HPDE6-E6E7 (cell line): Measurements from ENCODE around the gene DNAJC27.
A peak's percentile ranks its signal among the peaks of the same experiment; 100 is the strongest.

Experiments used
- DNase-seq: peaks from one replicate; pipeline ENCODE4 v3.0.0; 2011; ENCODE audit warnings: missing footprints; ENCODE audit errors: extremely low spot score

DNAJC27 gene

DNA sequence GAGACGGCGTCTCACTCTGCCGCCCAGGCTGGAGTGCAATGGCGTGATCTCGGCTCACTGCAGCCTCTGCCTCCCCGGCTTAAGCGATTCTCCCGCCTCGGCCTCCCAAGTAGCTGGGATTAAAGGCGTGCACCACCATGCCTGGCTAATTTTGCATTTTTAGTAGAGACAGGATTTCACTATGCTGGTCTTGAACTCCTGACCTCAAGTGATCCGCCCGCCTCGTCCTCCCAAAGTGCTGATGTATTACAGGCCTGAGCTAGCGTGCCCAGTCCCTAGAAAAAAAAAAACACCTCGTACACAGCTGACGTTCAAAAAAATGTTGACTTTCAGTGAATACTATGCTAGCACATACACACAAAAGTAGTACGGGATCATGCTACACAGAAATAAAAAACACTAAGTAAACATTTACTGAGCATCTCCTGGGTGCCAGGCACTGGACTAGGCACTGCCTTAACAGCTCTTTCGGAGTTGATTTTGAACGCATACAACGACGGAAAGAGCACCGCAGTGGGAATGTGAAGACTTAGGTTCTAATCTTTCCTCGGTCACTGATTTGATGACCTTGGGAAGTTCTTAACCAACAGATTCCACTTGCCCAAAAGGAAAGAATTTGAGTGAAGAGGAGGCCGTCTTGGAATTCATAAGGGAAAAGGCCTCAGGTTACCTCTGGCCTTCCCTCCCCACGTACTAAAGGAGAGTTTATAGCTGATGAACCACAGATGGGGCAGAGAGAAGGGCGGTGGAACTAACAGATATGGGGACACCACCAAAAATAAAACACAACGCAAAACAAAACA lies 1.1 kb downstream of the DNAJC27 start:
- DNase-seq: no peak

DNA sequence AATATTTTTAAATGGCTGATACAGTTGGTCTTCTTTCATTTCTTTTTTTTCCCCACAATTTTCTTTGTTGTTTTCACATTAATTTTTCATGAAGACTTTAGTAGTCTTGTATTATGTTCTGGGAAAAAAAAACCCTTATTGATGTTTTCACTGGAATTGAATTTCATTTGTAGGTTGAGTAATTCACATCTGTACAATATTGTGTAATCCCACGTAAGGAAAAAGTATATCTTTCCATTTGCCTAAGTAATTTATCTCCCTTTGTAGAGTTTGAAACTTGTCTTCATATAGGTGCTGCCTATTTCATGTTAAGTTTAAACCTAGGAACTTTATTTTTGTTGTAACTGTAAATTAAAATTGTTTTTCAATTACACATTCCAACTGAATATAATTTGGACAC lies 2.0 kb downstream of the DNAJC27 start:
- DNase-seq: no peak

DNA sequence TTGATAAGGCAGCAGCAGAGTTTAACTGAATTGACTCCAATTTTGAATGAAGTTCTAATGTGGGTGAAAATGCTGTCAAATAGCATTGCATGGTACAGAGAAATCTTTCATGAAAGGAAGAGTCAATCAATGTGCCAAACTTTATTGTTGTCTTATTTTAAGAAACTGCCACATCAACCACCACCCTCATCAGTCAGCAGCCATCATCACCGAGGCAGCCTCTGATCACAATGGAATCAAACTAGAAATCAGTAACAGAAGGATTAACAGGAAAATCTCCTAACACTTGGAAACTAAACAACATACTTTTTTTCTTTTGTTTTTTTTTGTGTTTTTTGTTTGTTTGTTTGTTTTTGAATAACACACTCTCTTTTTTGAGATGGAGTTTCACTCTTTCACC lies 9.9 kb downstream of the DNAJC27 start:
- DNase-seq: no peak

DNA sequence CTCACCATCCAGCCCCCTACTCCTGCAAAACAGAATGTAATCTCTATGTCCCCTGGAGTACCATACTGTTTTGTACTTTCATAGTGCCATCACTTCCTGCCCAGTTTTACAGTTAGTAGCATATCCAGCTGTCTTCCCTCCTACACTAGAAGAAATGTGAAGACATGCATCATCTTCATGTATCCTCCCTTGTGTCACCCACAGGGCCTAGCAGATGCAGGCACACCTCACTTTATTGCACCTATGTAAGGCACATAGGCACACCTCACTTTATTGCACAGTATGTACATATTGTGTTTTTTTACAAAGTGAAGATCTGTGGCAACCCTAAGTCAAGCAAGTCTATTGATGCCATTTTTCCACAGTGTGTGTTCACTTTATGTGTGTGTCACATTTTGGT lies 12.0 kb downstream of the DNAJC27 start:
- no peak for DNase-seq

- no peak for DNase-seq
Observed at GRCh38 chr2:24958411-24958935, 13.3 kb downstream of the DNAJC27 start.

DNA sequence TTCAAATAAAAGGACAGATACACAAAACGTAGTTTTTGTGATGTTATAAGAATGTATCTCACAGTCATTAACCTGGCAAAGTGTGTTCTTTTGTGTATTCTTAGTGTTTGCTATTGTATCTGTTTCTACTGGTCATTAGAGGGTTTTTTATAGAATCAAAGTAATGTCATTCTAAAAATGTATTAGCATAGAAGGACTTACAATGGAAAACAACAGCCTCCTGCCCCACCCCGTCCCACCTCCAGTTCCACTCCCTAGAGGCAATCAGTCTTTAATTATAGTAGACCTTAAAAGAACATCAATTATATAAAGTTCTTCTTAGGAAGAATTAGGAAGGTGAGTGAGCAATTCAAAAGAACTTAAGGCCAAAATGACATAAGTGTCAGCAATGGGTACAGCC lies 13.8 kb downstream of the DNAJC27 start:
- DNase-seq: no peak

- DNase-seq: no peak
Observed at GRCh38 chr2:24957221-24957620, 14.5 kb downstream of the DNAJC27 start.

- DNase-seq: no peak
Observed at GRCh38 chr2:24955921-24956320, 15.8 kb downstream of the DNAJC27 start.

- no peak for DNase-seq
Observed at GRCh38 chr2:24955232-24955631, 16.5 kb downstream of the DNAJC27 start.

DNA sequence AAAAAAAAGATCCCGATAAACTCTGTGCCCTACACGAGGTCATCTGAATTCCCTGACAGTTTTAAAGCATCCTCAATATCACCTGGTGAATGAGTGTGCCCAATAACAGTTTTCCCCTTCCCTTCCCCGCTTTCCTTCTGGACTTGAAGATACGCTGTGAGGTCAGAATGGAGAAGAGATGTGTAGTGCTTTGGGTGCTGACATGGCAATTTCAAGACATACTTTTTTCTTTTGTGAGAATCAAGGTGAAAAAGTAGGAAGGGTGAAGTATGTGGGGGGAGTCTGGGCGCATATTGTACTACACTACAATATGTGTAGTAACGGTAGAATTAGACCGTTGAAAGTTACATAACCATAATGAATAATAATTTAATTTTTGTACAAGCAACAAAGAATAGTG lies 21.7 kb downstream of the DNAJC27 start:
- DNase-seq: no peak

- no peak for DNase-seq
Observed at GRCh38 chr2:24948506-24948905, 23.2 kb downstream of the DNAJC27 start.

GRCh38 chr2:24947561-24948157 lies 24.1 kb downstream of the DNAJC27 start:
- no peak for DNase-seq

DNA sequence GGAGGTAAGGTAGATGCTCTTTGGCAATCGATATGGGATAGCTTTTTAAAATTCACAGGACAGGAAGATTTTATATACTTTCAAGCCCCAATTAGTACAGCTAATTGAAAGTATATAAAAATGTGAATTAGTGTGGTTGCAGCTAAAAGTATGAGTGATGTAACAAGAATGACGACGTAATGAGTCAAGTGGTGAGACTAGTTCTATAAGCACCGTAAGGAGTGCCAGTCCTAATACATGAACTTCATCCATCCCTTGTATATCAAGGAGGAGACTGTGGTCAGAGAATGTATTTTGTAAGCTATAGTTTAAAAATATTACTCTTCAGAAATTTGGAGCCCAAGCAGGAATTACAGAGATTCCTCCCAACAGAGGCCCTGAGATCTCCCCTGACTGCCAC lies 25.8 kb downstream of the DNAJC27 start:
- no peak for DNase-seq

DNA sequence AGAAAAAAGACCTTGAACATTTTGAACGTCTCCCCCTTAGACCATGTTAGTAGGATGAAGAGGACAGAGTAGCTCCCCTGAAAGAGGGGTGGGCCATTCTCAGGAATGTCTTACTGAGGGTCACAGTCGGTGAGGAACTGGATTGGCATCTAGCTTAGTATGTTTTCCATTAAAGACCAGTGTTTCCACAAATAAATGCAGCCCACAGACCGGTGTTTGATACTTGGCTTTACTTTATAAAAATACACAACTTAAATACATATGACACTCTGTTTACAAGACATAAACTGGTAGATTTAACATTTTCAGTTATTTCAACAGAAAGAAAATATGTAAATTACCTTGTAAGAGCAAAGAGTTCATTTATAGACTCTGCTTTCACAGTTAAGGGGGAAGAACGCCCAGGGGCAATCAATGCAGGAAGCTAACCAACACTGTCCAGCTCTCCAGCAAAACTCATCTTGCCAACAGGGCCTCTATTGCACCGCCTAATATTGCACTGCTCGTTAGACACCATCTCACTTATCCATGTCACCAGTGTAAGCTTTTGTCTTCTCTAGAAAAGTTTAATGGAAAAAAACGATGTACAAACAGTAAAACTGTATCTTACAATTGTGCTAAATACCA lies 28.2 kb downstream of the DNAJC27 start:
- no peak for DNase-seq

DNA sequence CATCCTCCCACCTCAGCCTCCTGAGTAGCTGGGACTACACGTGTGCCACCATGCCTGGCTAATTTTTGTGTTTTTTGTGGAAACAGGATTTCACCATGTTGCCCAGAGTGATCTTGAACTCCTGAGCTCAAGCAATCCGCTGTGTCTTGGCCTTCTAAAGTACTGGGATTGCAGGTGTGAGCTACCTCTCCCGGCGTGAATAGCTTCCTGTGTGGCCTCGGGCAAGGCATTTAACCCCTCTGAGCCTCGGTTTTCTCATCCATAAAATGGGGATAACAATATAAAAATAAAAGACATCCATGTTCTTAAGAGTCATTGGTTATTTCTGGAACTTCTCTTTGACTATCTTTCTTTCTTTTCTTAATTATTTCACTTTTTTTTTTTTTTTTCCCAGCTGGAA lies 32.4 kb downstream of the DNAJC27 start:
- no peak for DNase-seq

DNA sequence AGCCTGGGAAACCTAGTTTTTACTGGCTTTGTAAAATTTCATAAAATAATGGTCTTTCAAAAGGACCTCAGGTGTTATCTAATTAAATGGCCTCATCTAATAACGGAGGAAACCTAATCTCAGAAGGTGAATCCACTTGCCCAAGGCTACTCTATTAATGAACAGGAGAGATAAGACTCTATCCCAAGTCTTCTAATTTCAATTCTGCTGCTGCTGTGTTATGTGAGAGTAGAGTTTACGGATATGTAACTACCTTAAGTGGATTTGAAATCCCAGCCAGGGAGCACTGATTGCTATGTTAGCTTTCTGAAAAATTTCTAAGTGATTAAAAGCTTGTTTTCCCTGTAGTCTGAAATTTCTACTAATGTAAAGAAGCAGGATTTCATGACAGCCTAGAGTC lies 34.5 kb downstream of the DNAJC27 start:
- no peak for DNase-seq

DNA sequence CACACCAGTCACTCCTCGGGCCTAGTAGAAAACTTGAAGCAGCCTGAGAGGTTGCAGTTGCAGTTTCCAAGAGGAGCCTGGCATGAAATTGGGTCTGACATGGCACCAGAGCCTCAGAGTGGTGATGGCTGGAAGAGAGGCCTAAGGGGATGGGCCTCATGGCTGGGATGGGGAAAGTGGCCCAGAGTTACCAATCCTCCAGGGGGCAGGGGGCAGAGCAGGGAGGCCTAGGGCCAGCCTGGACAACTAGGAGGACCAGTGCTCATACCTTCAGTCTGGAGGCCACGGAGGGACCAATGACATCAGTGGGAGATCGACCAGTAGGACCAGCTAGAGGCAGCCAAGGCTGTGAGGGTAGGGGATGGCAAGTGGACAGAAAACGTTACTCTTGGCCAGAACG lies 36.6 kb downstream of the DNAJC27 start:
- no peak for DNase-seq

DNA sequence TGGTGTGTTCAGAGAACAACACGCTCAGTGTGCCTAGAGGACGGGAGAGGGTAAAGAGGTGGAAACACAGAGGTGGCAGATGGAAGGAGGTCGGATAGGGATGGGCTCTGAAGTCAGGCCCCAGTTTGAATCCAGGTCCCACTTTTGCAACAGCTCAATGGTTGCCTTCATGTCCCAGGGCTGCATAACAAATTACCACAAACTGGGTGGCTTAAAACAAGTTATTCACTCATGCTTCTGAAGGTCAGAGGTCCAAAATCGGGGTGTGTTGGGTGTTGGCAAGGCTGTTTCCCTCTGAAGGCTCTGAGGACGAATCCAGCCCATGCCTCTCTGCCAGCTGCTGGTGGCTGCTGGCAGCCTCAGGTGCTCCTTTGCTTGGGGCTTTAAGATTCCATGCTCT lies 39.0 kb downstream of the DNAJC27 start:
- no peak for DNase-seq

- peak; percentile 35 for DNase-seq
Observed at GRCh38 chr2:24930768-24931167, 41.0 kb downstream of the DNAJC27 start.

GRCh38 chr2:24929230-24929629 lies 42.5 kb downstream of the DNAJC27 start:
- no peak for DNase-seq

- no peak for DNase-seq
Observed at GRCh38 chr2:24928036-24928435, 43.7 kb downstream of the DNAJC27 start.

DNA sequence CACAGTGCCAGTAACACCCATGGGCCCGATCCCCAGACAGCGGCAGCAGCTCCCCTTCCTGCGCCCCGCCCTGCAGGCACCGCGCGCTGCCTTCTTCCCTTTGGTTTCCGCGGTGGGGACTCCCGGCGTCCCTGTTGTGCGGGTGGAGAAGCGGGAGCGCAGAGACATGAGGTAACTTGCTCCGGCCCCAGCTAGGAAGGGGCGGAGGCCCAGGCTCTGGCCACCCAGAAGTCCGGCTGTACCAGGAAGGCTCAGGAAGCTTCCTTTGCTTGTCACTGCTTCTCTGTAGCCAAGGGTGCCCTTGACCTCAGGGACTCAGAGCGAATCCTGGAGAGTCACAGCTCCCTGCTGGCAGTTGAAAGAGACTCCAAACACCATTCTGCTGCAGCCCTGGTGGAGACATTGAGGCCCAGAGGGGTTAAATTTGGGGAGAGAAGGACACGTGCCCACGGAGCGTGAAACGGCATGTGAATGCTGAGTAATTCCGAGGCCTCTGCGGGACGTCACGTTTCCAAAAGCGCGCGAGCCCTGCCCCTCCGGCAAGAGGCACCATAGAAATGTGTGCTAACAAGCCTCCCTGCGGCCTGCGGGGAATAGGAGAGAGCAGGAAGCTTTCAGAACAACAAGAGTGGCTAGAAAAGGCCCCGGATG lies 45.0 kb downstream of the DNAJC27 start:
- DNase-seq: no peak
